IMR-90 (cell line): ENCODE measurements around the gene BPGM. TPM values are rescaled to one million over a fixed set of nuclear protein-coding genes. Genes with fewer than 3 reads are reported as not detected.

Source experiments
- ATAC-seq: fragments of 200-7000 bp; cut with Tn5 transposase; 2 replicates; pipeline ENCODE4 v1.9.1; 2020; ENCODE audit warnings: low read depth, mild to moderate bottlenecking, moderate library complexity
- BruUV-seq: library from RNA; stranded (reverse); fragments of 400-500 nt; replicated peaks from 2 replicates; lab custom pipeline; 2021; lab: Mats Ljungman, UMichigan
- CTCF ChIA-PET: fragments of 300-600 bp; formaldehyde crosslinking; extraction: SDS; loops from one replicate; lab custom pipeline; 2021; ENCODE audit warnings: antibody characterized with exemption; lab: Yijun Ruan, JAX
- POLR2A ChIA-PET: fragments of 300-600 bp; sonication (Branson Sonifier 250); formaldehyde crosslinking; loops from one replicate; lab custom pipeline; 2022; ENCODE audit warnings: antibody characterized with exemption; ENCODE audit not compliant: unreplicated experiment; lab: Charles Lee
- DNase-seq: peaks from one replicate; pipeline ENCODE4 v3.0.0; 2013
- H2AFZ ChIP-seq: replicated peaks from 2 replicates; pipeline ENCODE3; 2013; ENCODE audit warnings: low read length, mild to moderate bottlenecking; ENCODE audit not compliant: poor library complexity
- H2AK5ac ChIP-seq: 2 replicates; pipeline ENCODE4 v1.6.1; 2013; ENCODE audit warnings: low read depth, low read length, inconsistent platforms
- H2AK9ac ChIP-seq: replicated peaks from 2 replicates; pipeline ENCODE3; 2013; ENCODE audit warnings: mild to moderate bottlenecking, low read depth, low read length, moderate library complexity; ENCODE audit not compliant: poor library complexity
- H2BK120ac ChIP-seq: 2 replicates; pipeline ENCODE4 v1.6.1; 2013; ENCODE audit warnings: low read depth, low read length, inconsistent platforms
- H2BK15ac ChIP-seq: 3 replicates; pipeline ENCODE4 v1.6.1; 2013; ENCODE audit warnings: low read depth, low read length, inconsistent platforms
- H2BK20ac ChIP-seq: 2 replicates; pipeline ENCODE4 v1.6.1; 2013; ENCODE audit warnings: low read depth, mild to moderate bottlenecking, inconsistent platforms, low read length, moderate library complexity
- H2BK5ac ChIP-seq: 2 replicates; pipeline ENCODE4 v1.6.1; 2013; ENCODE audit warnings: mild to moderate bottlenecking, low read depth, low read length, inconsistent platforms; ENCODE audit not compliant: poor library complexity, severe bottlenecking
- H3K14ac ChIP-seq: replicated peaks from 2 replicates; pipeline ENCODE4 v1.6.1; 2013; ENCODE audit warnings: low read depth, low read length, inconsistent platforms
- H3K18ac ChIP-seq: 2 replicates; pipeline ENCODE4 v1.6.1; 2013; ENCODE audit warnings: low read depth, low read length, control low read depth
- H3K23ac ChIP-seq: 2 replicates; pipeline ENCODE4 v1.6.1; 2013; ENCODE audit warnings: low read depth, low read length, inconsistent platforms
- H3K27ac ChIP-seq: 2 replicates; pipeline ENCODE4 v1.5.1; 2013; ENCODE audit warnings: mild to moderate bottlenecking, control low read depth, low read length; ENCODE audit not compliant: insufficient read depth
- H3K27me3 ChIP-seq: 2 replicates; pipeline ENCODE4 v1.6.1; 2013; ENCODE audit warnings: low read length; ENCODE audit not compliant: control insufficient read depth, insufficient read depth
- H3K36me3 ChIP-seq: 2 replicates; pipeline ENCODE4 v1.6.1; 2013; ENCODE audit warnings: low read length, mixed read lengths; ENCODE audit not compliant: control insufficient read depth, insufficient read depth
- H3K4ac ChIP-seq: 2 replicates; pipeline ENCODE4 v1.6.1; 2013; ENCODE audit warnings: low read depth, low read length, inconsistent platforms
- H3K4me1 ChIP-seq: 2 replicates; pipeline ENCODE4 v1.6.1; 2013; ENCODE audit warnings: low read length, mixed read lengths; ENCODE audit not compliant: control insufficient read depth, insufficient read depth
- H3K4me2 ChIP-seq: 2 replicates; pipeline ENCODE4 v1.6.1; 2013; ENCODE audit warnings: low read depth, mild to moderate bottlenecking, control low read depth, low read length, moderate library complexity
- H3K4me3 ChIP-seq: 2 replicates; pipeline ENCODE4 v1.5.1; 2013; ENCODE audit warnings: low read depth, mild to moderate bottlenecking, control low read depth, low read length, moderate library complexity; ENCODE audit not compliant: insufficient read depth
- H3K56ac ChIP-seq: 2 replicates; pipeline ENCODE4 v1.6.1; 2013; ENCODE audit warnings: low read length, inconsistent platforms; ENCODE audit not compliant: insufficient read depth; ENCODE audit errors: extremely low read depth
- H3K79me1 ChIP-seq, 2 experiments: 2 replicates each; pipeline ENCODE4 v1.6.1; 2013; ENCODE audit warnings: low read length in 2 of 2, inconsistent platforms in 1 of 2, low read depth in 1 of 2
- H3K9ac ChIP-seq: 2 replicates; pipeline ENCODE4 v1.6.1; 2013; ENCODE audit warnings: low read depth, low read length, control low read depth
- H3K9me1 ChIP-seq: 2 replicates; pipeline ENCODE4 v1.6.1; 2013; ENCODE audit warnings: low read length, inconsistent platforms; ENCODE audit not compliant: insufficient read depth
- H3K9me3 ChIP-seq: 2 replicates; pipeline ENCODE4 v1.6.1; 2013; ENCODE audit warnings: low read length; ENCODE audit not compliant: control insufficient read depth, insufficient read depth
- H4K20me1 ChIP-seq: 2 replicates; pipeline ENCODE4 v1.6.1; 2013; ENCODE audit warnings: low read length, inconsistent platforms; ENCODE audit not compliant: insufficient read depth
- H4K5ac ChIP-seq: 2 replicates; pipeline ENCODE4 v1.6.1; 2013; ENCODE audit warnings: mild to moderate bottlenecking, low read depth, low read length, control low read depth
- H4K8ac ChIP-seq, 2 experiments: 2 replicates each; pipeline ENCODE4 v1.6.1; 2013; ENCODE audit warnings: low read depth in 2 of 2, low read length in 2 of 2, control low read depth in 1 of 2, inconsistent platforms in 1 of 2
- H4K91ac ChIP-seq: 2 replicates; pipeline ENCODE4 v1.6.1; 2013; ENCODE audit warnings: low read depth, low read length, inconsistent platforms; ENCODE audit not compliant: insufficient read depth
- CEBPB ChIP-seq: IDR thresholded peaks from 2 replicates; pipeline ENCODE4 v1.6.1; 2012; ENCODE audit warnings: low read depth, low read length, improper control_type of control experiment
- CHD1 ChIP-seq: IDR thresholded peaks from 2 replicates; pipeline ENCODE4 v1.6.1; 2012; ENCODE audit warnings: low read depth, low read length, improper control_type of control experiment
- MAZ ChIP-seq: IDR thresholded peaks from 2 replicates; pipeline ENCODE4 v1.6.1; 2012; ENCODE audit warnings: low read depth, mild to moderate bottlenecking, low read length, improper control_type of control experiment, moderate library complexity, borderline replicate concordance
- NFE2L2 ChIP-seq: fragments of 150-350 bp; IDR thresholded peaks from 2 replicates; pipeline ENCODE4 v1.6.1; 2016; ENCODE audit warnings: low read depth, mild to moderate bottlenecking, low read length
- POLR2A ChIP-seq: IDR thresholded peaks from 2 replicates; pipeline ENCODE4 v1.6.1; 2012; ENCODE audit warnings: mild to moderate bottlenecking, low read depth, low read length
- RAD21 ChIP-seq: IDR thresholded peaks from 2 replicates; pipeline ENCODE4 v1.6.1; 2012; ENCODE audit warnings: low read length, improper control_type of control experiment
- RCOR1 ChIP-seq: IDR thresholded peaks from 2 replicates; pipeline ENCODE4 v1.6.1; 2012; ENCODE audit warnings: mild to moderate bottlenecking, low read length, improper control_type of control experiment; ENCODE audit not compliant: insufficient replicate concordance
- RFX5 ChIP-seq: IDR thresholded peaks from 2 replicates; pipeline ENCODE4 v1.8.0; 2012; ENCODE audit warnings: low read depth, mild to moderate bottlenecking, low read length, moderate library complexity
- WGBS, 2 experiments: methylation state at CpG; one replicate each; pipeline versions ENCODE4 v1.1.5 to v1.1.7; 2013; ENCODE audit warnings: missing lambda C conversion rate in 2 of 2; ENCODE audit not compliant: insufficient read length in 1 of 2; ENCODE audit errors: extremely low coverage in 2 of 2; 5-methylcytosine and 5-hydroxymethylcytosine counted together
- dilution Hi-C: fragments of 300-500 bp; cut with HindIII; formaldehyde crosslinking; loops from one replicate; pipeline ENCODE4 v1.14.3; 2018; ENCODE audit warnings: low sequenced_read_pairs; ENCODE audit not compliant: unreplicated experiment
- in situ Hi-C: fragments of 300-500 bp; cut with MboI; formaldehyde crosslinking; loops from 3 replicates; pipeline ENCODE4 v1.14.3; 2019; ENCODE audit warnings: low sequenced_read_pairs, inconsistent platforms, mixed read lengths
- intact Hi-C: fragments of 100-400 bp; cut with micrococcal nuclease; formaldehyde crosslinking; loops from 2 replicates; pipeline ENCODE4 v1.10.0; 2022
- polyA plus RNA-seq, 3 experiments: library from polyadenylated mRNA; depleted of rRNA; stranded (reverse); fragments of >200 nt; gene quantifications; 2 replicates each; pipeline ENCODE4 v1.2.3, GENCODE V29; 2012; ENCODE audit warnings: low replicate concordance in 1 of 3
- total RNA-seq: library from RNA; depleted of rRNA; stranded (reverse); fragments of >200 nt; gene quantifications from 2 replicates; pipeline ENCODE4 v1.2.3, GENCODE V29; 2012
- TF ChIP-seq, protein P1 (sequence below): conservative IDR thresholded peaks from 2 replicates; pipeline ENCODE4 v1.5.1; 2012; ENCODE audit warnings: mild to moderate bottlenecking, low read depth, low read length, improper control_type of control experiment

The BPGM gene
- total and polyA plus RNA-seq, 2 of the 4 experiments (the other 2 are of a cell fraction) = 18.8 to 20.0 TPM

- Histone ChIP-seq H4K5ac (no peak overlapping the region), H3K27me3 (no peaks in the 10 kb centered on the region), H2AK9ac (no peak overlapping the region), H3K18ac (no peak overlapping the region), H3K36me3 (no peaks in the 10 kb centered on the region), H2BK5ac (no peak overlapping the region), H3K4me3 (no peak overlapping the region), H3K14ac (no peak overlapping the region), H2AK5ac (no peak overlapping the region), H2BK15ac (no peak overlapping the region), H4K91ac (no peak overlapping the region), H3K56ac (no peak overlapping the region), H4K8ac (no peak overlapping the region), H2BK20ac (no peak overlapping the region), H4K20me1 (no peaks in the 10 kb centered on the region), H3K9ac (no peak overlapping the region), H3K79me1 (no peaks in the 10 kb centered on the region), H2AFZ (no peak overlapping the region), H3K9me3 (no peaks in the 10 kb centered on the region), H2BK120ac (no peak overlapping the region), H3K4me1 (peaks cover 1% of the 10 kb centered on the region; the same call in 1 of the 2 replicates), H3K4me2 (no peak overlapping the region), H3K9me1 (no peaks in the 10 kb centered on the region), H3K4ac (no peak overlapping the region), H3K23ac (no peak overlapping the region), H3K27ac (no peak overlapping the region)
- no peak for TF ChIP-seq RFX5
- TF ChIP-seq RAD21 = no peak
- TF ChIP-seq NFE2L2 = no peak
- TF ChIP-seq CHD1 = no peak
- TF ChIP-seq MAZ = no peak
- no peak for TF ChIP-seq RCOR1
- TF ChIP-seq, protein P1, sequence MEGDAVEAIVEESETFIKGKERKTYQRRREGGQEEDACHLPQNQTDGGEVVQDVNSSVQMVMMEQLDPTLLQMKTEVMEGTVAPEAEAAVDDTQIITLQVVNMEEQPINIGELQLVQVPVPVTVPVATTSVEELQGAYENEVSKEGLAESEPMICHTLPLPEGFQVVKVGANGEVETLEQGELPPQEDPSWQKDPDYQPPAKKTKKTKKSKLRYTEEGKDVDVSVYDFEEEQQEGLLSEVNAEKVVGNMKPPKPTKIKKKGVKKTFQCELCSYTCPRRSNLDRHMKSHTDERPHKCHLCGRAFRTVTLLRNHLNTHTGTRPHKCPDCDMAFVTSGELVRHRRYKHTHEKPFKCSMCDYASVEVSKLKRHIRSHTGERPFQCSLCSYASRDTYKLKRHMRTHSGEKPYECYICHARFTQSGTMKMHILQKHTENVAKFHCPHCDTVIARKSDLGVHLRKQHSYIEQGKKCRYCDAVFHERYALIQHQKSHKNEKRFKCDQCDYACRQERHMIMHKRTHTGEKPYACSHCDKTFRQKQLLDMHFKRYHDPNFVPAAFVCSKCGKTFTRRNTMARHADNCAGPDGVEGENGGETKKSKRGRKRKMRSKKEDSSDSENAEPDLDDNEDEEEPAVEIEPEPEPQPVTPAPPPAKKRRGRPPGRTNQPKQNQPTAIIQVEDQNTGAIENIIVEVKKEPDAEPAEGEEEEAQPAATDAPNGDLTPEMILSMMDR = no peak
- TF ChIP-seq CEBPB = no peak
- no peak for TF ChIP-seq POLR2A
- ChIA-PET CTCF (no interaction called here), POLR2A (no interaction called here)
- DNase-seq (no peak), ATAC-seq (no peak)
- intact Hi-C loops (no loop called here), dilution Hi-C loops (no loop called here), in situ Hi-C loops (no loop called here)
- no TSS peak for BruUV-seq
- no CpG with 5 or more reads among the region's 2 CpGs for WGBS, 2 experiments
These were observed 71.7 kb downstream of the BPGM start for GRCh38 chr7:134718211-134718875.
